HCT116 (cell line): ENCODE data around the gene TALDO1. TPM values are rescaled to one million over a fixed set of nuclear protein-coding genes. Genes with fewer than 3 reads are reported as not detected.
A peak's percentile ranks its signal among the peaks of the same experiment; 100 is the strongest.

Experiments used
- ATAC-seq: fragments of 200-7000 bp; cut with Tn5 transposase; 2 replicates; pipeline ENCODE4 v1.9.1; 2020; ENCODE audit warnings: mild to moderate bottlenecking, moderate library complexity
- BruUV-seq: library from RNA; stranded (reverse); fragments of 400-500 nt; replicated peaks from 2 replicates; lab custom pipeline; 2021; lab: Mats Ljungman, UMichigan
- CTCF ChIA-PET: fragments of 300-600 bp; sonication (Branson Sonifier 250); formaldehyde crosslinking; loops from one replicate; lab custom pipeline; 2021; ENCODE audit warnings: antibody characterized with exemption; lab: Charles Lee
- POLR2A ChIA-PET: fragments of 300-600, 350-600 bp; sonication (Branson Sonifier 250); formaldehyde crosslinking; loops from one replicate; lab custom pipeline; 2021; ENCODE audit warnings: antibody characterized with exemption; lab: Charles Lee
- RAD21 ChIA-PET, 2 experiments: fragments of 300-600 bp; sonication (Branson Sonifier 250); formaldehyde crosslinking; loops; one replicate each; lab custom pipeline; 2023; ENCODE audit warnings: low total read pairs in 2 of 2; ENCODE audit not compliant: uncharacterized antibody in 2 of 2, unreplicated experiment in 2 of 2, low non-redundant PET in 1 of 2; lab: Charles Lee
- DNase-seq: peaks from one replicate; pipeline ENCODE4 v3.0.0-alpha.2; 2010; ENCODE audit warnings: low read depth, low spot score
- H2AFZ ChIP-seq: fragments of 200-600 bp; shearing (Covaris generic), sonication (generic); 2 replicates; pipeline ENCODE4 v1.6.1; 2017; ENCODE audit warnings: low read depth, mixed run types, mixed read lengths, antibody characterized with exemption, low read length; ENCODE audit not compliant: poor library complexity, severe bottlenecking
- H3K27ac ChIP-seq: 2 replicates; pipeline ENCODE4 v1.5.1; 2012; ENCODE audit warnings: low read depth, low read length
- H3K27me3 ChIP-seq: fragments of 200-600 bp; sonication (generic); 2 replicates; pipeline ENCODE4 v1.6.1; 2016; ENCODE audit warnings: mixed run types, low read length, mixed read lengths; ENCODE audit not compliant: insufficient read depth
- H3K36me3 ChIP-seq, 2 experiments: fragments of 200-500 bp in 1 of 2; fragments of 200-600 bp in 1 of 2; sonication (Bioruptor generic) in 1 of 2; sonication (generic) in 1 of 2; 2 replicates each; pipeline versions ENCODE4 v1.5.1 to v1.6.1; 2014 to 2016; ENCODE audit warnings: low read length in 2 of 2, inconsistent platforms in 1 of 2, mixed read lengths in 1 of 2, mixed run types in 1 of 2; ENCODE audit not compliant: insufficient read depth in 2 of 2, control insufficient read depth in 1 of 2
- H3K4me1 ChIP-seq, 2 experiments: fragments of 200-600 bp in 1 of 2; sonication (generic) in 1 of 2; 2 replicates each; pipeline versions ENCODE4 v1.5.1 to v1.6.1; 2012 to 2017; ENCODE audit warnings: low read length in 2 of 2, inconsistent platforms in 1 of 2, mild to moderate bottlenecking in 1 of 2, mixed read lengths in 1 of 2, mixed run types in 1 of 2, moderate library complexity in 1 of 2; ENCODE audit not compliant: insufficient read depth in 2 of 2, control insufficient read depth in 1 of 2
- H3K4me2 ChIP-seq: fragments of 200-600 bp; sonication (generic); 2 replicates; pipeline ENCODE4 v1.6.1; 2017; ENCODE audit warnings: mixed run types, low read length, mixed read lengths
- H3K4me3 ChIP-seq, 2 experiments: fragments of 200-600 bp in 1 of 2; sonication (generic) in 1 of 2; replicated peaks in 1 of 2; 2 replicates each; pipeline ENCODE4 v1.5.1; 2011 to 2016; ENCODE audit warnings: low read length in 2 of 2, control low read depth in 1 of 2, low read depth in 1 of 2, mild to moderate bottlenecking in 1 of 2, mixed read lengths in 1 of 2, mixed run types in 1 of 2
- H3K79me2 ChIP-seq: fragments of 200-600 bp; sonication (generic); 2 replicates; pipeline ENCODE4 v1.6.1; 2017; ENCODE audit warnings: mild to moderate bottlenecking, mixed run types, low read length, moderate library complexity, mixed read lengths; ENCODE audit not compliant: insufficient read depth
- H3K9ac ChIP-seq: fragments of 200-600 bp; sonication (generic); 2 replicates; pipeline ENCODE4 v1.6.1; 2016; ENCODE audit warnings: low read length, mixed read lengths
- H3K9me2 ChIP-seq: fragments of 200-600 bp; sonication (generic), shearing (Covaris generic); 2 replicates; pipeline ENCODE4 v1.6.1; 2017; ENCODE audit warnings: mixed run types, mild to moderate bottlenecking, moderate library complexity; ENCODE audit not compliant: insufficient read depth
- H3K9me3 ChIP-seq, 2 experiments: fragments of 200-500 bp in 1 of 2; fragments of 200-600 bp in 1 of 2; sonication (Bioruptor generic) in 1 of 2; sonication (generic) in 1 of 2; 2 replicates each; pipeline ENCODE4 v1.6.1; 2014 to 2017; ENCODE audit warnings: low read length in 2 of 2, mixed read lengths in 2 of 2, inconsistent platforms in 1 of 2, low read depth in 1 of 2, mild to moderate bottlenecking in 1 of 2, mixed run types in 1 of 2, moderate library complexity in 1 of 2; ENCODE audit not compliant: control insufficient read depth in 1 of 2, insufficient read depth in 1 of 2
- H4K20me1 ChIP-seq: fragments of 200-600 bp; sonication (generic), shearing (Covaris generic); 2 replicates; pipeline ENCODE4 v1.6.1; 2017; ENCODE audit warnings: mixed run types, mild to moderate bottlenecking, moderate library complexity; ENCODE audit not compliant: insufficient read depth
- POLR2A ChIP-seq: IDR thresholded peaks from 2 replicates; pipeline ENCODE4 v1.7.0; 2011; ENCODE audit warnings: borderline replicate concordance; ENCODE audit not compliant: insufficient read depth, insufficient read length; ENCODE audit errors: extremely low read depth
- intact Hi-C: fragments of 100-400 bp; cut with micrococcal nuclease; formaldehyde crosslinking; loops from 2 replicates; pipeline ENCODE4 v1.10.0; 2022
- total RNA-seq: library from RNA; stranded (reverse); gene quantifications from one replicate; pipeline ENCODE4 v1.2.1, GENCODE V29; 2021; ENCODE audit not compliant: unreplicated experiment
- TF ChIP-seq, protein P1 (sequence below), 3 experiments: fragments of 200-600 bp in 1 of 3; sonication (generic) in 1 of 3; IDR thresholded peaks in 2 of 3; conservative IDR thresholded peaks in 1 of 3; 2 replicates each; pipeline ENCODE4 v1.5.1; 2012 to 2017; ENCODE audit warnings: low read depth in 2 of 3, low read length in 2 of 3, antibody characterized with exemption in 1 of 3, borderline replicate concordance in 1 of 3, control low read depth in 1 of 3, mild to moderate bottlenecking in 1 of 3, mixed read lengths in 1 of 3, mixed run types in 1 of 3, moderate library complexity in 1 of 3; ENCODE audit not compliant: insufficient read depth in 1 of 3
- TF ChIP-seq, protein P2 (sequence below): IDR thresholded peaks from 2 replicates; pipeline ENCODE4 v1.6.1; 2012

TALDO1 gene
- total RNA-seq, 1 experiment from 2014 or later, result 242 TPM

DNA sequence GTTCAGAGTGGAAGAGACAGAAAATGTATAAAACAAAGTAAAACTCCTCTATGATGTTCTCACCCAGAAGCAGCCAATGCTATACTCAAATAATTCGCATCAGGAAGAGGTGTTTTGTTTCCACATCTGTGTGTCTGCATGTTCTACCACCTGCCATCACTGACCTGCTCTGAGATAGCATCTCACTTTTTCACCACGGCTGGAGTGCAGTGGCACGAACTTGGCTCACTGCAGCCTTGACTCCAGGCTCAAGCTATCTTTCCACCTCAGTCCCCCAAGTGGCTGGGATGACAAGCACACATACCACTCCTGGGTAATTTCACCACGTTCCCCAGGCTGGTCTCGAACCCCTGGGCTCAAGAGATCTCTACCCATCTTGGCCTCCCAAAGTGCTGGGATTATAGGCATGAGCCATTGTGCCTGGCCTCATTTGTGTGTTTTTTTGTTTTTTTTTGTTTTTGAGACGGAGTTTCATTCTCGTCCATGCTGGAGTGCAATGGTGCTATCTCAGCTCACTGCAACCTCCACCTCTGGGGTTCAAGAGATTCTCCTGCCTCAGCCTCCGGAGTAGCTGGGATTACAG, 14.4 kb downstream of the TALDO1 start:
- intact Hi-C loops, result no loop called here
- Histone ChIP-seq H3K36me3 (peaks cover 41 to 56% of the 10 kb centered on the region in 2 experiments), H3K9ac (peak overlapping the region; percentile 82), H3K4me1 (peaks cover 20 to 44% of the 10 kb centered on the region in 2 experiments), H3K27ac (peak overlapping the region; percentile 93), H3K79me2 (peaks cover 21% of the 10 kb centered on the region), H2AFZ (no peak overlapping the region), H3K4me2 (peak overlapping the region; percentile 94), H3K27me3 (no peaks in the 10 kb centered on the region), H3K9me2 (no peaks in the 10 kb centered on the region), H4K20me1 (peaks cover 5% of the 10 kb centered on the region; the same call in 1 of the 2 replicates), H3K9me3 (no peaks in the 10 kb centered on the region), H3K4me3 (no peak overlapping the region)
- ChIA-PET RAD21 (no interaction called here), CTCF (interaction anchor here (1.1 to 1.9 kb wide), 3 partner anchors 13 to 204 kb away, joined by 3 to 10 read pairs (median 3); partner anchors contain the start of gene TALDO1), POLR2A (interaction anchor here (0.7 to 2.5 kb wide), 2 partner anchors 11 to 22 kb away, joined by 3 to 9 read pairs; no protein-coding TSS in a partner anchor)
- ATAC-seq, result no peak
- no peak for TF ChIP-seq POLR2A
- TF ChIP-seq, protein P1, sequence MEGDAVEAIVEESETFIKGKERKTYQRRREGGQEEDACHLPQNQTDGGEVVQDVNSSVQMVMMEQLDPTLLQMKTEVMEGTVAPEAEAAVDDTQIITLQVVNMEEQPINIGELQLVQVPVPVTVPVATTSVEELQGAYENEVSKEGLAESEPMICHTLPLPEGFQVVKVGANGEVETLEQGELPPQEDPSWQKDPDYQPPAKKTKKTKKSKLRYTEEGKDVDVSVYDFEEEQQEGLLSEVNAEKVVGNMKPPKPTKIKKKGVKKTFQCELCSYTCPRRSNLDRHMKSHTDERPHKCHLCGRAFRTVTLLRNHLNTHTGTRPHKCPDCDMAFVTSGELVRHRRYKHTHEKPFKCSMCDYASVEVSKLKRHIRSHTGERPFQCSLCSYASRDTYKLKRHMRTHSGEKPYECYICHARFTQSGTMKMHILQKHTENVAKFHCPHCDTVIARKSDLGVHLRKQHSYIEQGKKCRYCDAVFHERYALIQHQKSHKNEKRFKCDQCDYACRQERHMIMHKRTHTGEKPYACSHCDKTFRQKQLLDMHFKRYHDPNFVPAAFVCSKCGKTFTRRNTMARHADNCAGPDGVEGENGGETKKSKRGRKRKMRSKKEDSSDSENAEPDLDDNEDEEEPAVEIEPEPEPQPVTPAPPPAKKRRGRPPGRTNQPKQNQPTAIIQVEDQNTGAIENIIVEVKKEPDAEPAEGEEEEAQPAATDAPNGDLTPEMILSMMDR (IDR thresholded peaks at IDR 0.05 in 2 of 3, conservative IDR thresholded peaks at IDR 0.05 in 1 of 3; ENCODE audit: borderline replicate concordance in 1 of 3, insufficient read depth in 1 of 3, low read depth in 2 of 3, low read length in 2 of 3), result 0 out of 6 replicates have a peak, but pooled peaks of 1 of the 3 experiments have one; percentile 18
- TF ChIP-seq, protein P2, sequence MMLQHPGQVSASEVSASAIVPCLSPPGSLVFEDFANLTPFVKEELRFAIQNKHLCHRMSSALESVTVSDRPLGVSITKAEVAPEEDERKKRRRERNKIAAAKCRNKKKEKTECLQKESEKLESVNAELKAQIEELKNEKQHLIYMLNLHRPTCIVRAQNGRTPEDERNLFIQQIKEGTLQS, result no peak
- no TSS peak for BruUV-seq
- no peak for DNase-seq
